NCI-H1930 (cell line): ENCODE measurements around the gene MICAL3.
"Not testable (repeated sequence)": the region's sequence is repeated elsewhere in the genome, so short reads cannot be mapped to it uniquely, and the experiment has no call there.

Source experiments
- DNase-seq, 2 experiments: peaks; one replicate each; lab custom pipeline; 2025; lab: John Stamatoyannopoulos, UW

The MICAL3 gene

GRCh38 chr22:17890245-17890671 is 134.1 kb downstream of the MICAL3 start:
- DNase-seq = no peak

- DNase-seq = no peak
Measured at GRCh38 chr22:17888855-17889254, 135.5 kb downstream of the MICAL3 start.

- no peak for DNase-seq
Measured at GRCh38 chr22:17888439-17888838, 135.9 kb downstream of the MICAL3 start.

GRCh38 chr22:17884893-17885292 is 139.5 kb downstream of the MICAL3 start:
- DNase-seq = no peak

GRCh38 chr22:17884084-17884483 is 140.3 kb downstream of the MICAL3 start:
- no peak for DNase-seq

- DNase-seq = no peak
Measured at GRCh38 chr22:17883356-17883755, 141.0 kb downstream of the MICAL3 start.

- no peak for DNase-seq
Measured at GRCh38 chr22:17882727-17883126, 141.6 kb downstream of the MICAL3 start.

GRCh38 chr22:17882162-17882561 is 142.2 kb downstream of the MICAL3 start:
- DNase-seq = no peak

- DNase-seq = no peak
Measured at GRCh38 chr22:17881366-17881765, 143.0 kb downstream of the MICAL3 start.

- no peak for DNase-seq
Measured at GRCh38 chr22:17880468-17880867, 143.9 kb downstream of the MICAL3 start.

- no peak for DNase-seq
Measured at GRCh38 chr22:17880020-17880419, 144.3 kb downstream of the MICAL3 start.

- DNase-seq = no peak
Measured at GRCh38 chr22:17878941-17879340, 145.4 kb downstream of the MICAL3 start.

- DNase-seq = no peak
Measured at GRCh38 chr22:17878186-17878694, 146.1 kb downstream of the MICAL3 start.

- DNase-seq = not testable (repeated sequence)
Measured at GRCh38 chr22:17876878-17877855, 147.2 kb downstream of the MICAL3 start.

GRCh38 chr22:17876306-17876831 is 148.0 kb downstream of the MICAL3 start:
- DNase-seq = no peak

- DNase-seq = no peak
Measured at GRCh38 chr22:17875631-17876030, 148.7 kb downstream of the MICAL3 start.

- DNase-seq = no peak
Measured at GRCh38 chr22:17875156-17875555, 149.2 kb downstream of the MICAL3 start.

- no peak for DNase-seq
Measured at GRCh38 chr22:17874231-17874905, 150.0 kb downstream of the MICAL3 start.

- DNase-seq = no peak
Measured at GRCh38 chr22:17873804-17874203, 150.6 kb downstream of the MICAL3 start.

GRCh38 chr22:17873116-17873515 is 151.2 kb downstream of the MICAL3 start:
- DNase-seq = no peak

- no peak for DNase-seq
Measured at GRCh38 chr22:17872471-17872870, 151.9 kb downstream of the MICAL3 start.

- no peak for DNase-seq
Measured at GRCh38 chr22:17871726-17872458, 152.5 kb downstream of the MICAL3 start.
